GM12873 (cell line): ENCODE results near the gene OLFML2A.

Experiments used
- CTCF ChIP-seq: IDR thresholded peaks from 2 replicates; pipeline ENCODE4 v1.5.1; 2012; ENCODE audit warnings: low read depth, mild to moderate bottlenecking, moderate library complexity, low read length, control low read depth; ENCODE audit not compliant: insufficient read depth; ENCODE audit errors: missing control alignments

Gene OLFML2A

GRCh38 chr9:124810663-124811355, 33.9 kb downstream of the OLFML2A start:
- TF ChIP-seq CTCF = no peak

GRCh38 chr9:124812441-124812876, 35.5 kb downstream of the OLFML2A start:
- no peak for TF ChIP-seq CTCF

DNA sequence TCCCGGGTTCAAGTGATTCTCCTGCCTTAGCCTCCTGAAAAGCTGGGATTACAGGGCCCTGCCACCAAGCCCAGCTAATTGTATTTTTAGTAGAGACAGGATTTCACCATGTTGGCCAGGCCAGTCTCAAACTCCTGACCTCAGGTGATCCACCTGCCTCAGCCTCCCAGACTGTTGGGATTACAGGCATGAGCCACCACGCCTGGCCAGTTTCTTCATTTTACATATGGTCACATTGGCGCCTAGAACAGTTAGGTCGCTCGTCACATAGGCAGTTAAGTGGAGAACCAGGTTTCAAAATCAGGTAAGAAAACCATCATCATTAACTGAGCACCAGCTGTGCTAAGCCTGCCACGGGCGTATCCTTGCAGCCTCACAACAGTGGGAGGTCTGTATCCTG, 36.1 kb downstream of the OLFML2A start:
- no peak for TF ChIP-seq CTCF

DNA sequence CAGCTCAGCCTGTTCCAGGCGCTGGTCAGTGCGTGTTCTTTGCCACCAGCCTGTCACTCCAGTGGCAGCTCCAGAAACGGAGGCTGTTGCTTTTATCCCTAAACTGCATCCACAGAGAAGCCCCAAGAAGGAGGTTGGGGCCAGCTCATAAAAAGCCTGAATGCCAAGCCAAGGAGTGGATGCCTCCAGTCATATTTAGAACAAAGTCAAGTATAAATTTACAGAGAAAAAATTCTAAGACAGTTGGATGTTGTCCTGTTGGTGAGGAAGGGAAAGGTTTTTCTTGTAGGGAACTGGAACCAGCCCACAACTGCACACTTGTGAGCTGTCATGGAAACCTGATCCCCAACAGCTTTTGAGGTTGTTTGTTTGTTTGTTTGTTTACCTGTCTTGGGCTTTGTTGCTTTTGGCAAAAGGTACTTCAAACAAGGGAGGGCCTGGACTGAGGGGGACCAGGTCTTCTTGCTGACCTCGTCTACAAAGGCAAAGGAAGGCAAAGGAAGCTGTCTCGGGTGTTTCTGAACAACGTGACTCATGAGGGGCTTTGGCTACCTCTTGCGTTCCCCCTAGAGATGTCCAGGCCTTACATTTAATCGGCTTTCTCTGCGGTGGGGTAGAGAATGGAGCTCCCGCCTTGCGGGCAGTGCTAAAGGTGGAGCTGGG, 36.7 kb downstream of the OLFML2A start:
- no peak for TF ChIP-seq CTCF

- no peak for TF ChIP-seq CTCF
Measured at GRCh38 chr9:124814164-124814535, 37.2 kb downstream of the OLFML2A start.

- TF ChIP-seq CTCF = no peak
Measured at GRCh38 chr9:124815601-124816000, 38.7 kb downstream of the OLFML2A start.

- no peak for TF ChIP-seq CTCF
Measured at GRCh38 chr9:124818431-124819281, 41.7 kb downstream of the OLFML2A start.
